MM.1S (cell line): ENCODE data around the gene LRRC14B.

ENCODE experiments used
- CTCF ChIP-seq: fragments of 300-600 bp; sonication (generic); IDR thresholded peaks from 2 replicates; pipeline ENCODE4 v1.5.1; 2016; ENCODE audit warnings: antibody characterized with exemption, low read length, mixed read lengths
- EZH2 ChIP-seq: fragments of 300-600 bp; sonication (generic); optimal IDR thresholded peaks from 2 replicates; pipeline ENCODE3; 2017; ENCODE audit warnings: low read depth, mild to moderate bottlenecking, antibody characterized with exemption, low read length, mixed read lengths
- EZH2phosphoT487 ChIP-seq: fragments of 300-600 bp; sonication (generic); IDR thresholded peaks from 2 replicates; pipeline ENCODE4 v1.6.1; 2018; ENCODE audit warnings: antibody characterized with exemption, low read length

- TF ChIP-seq CTCF (no peak), EZH2 (no peak), EZH2phosphoT487 (no peak)
Measured at GRCh38 chr5:230711-231110, 39.4 kb downstream of the LRRC14B start.
